Stomach (tissue), 9 donors: ENCODE results near the gene TLK1. TPM values are rescaled to one million over a fixed set of nuclear protein-coding genes. Genes with fewer than 3 reads are reported as not detected.

Experiments used
- DNase-seq, 2 donors: peaks; one replicate each; pipeline versions ENCODE4 v3.0.0 to v3.0.0-alpha.2; 2013 to 2019
- H3K27ac ChIP-seq, 5 donors: fragments of 200-600 bp in 4 of 5; sonication (generic) in 4 of 5; one replicate each; pipeline ENCODE4 v1.5.1; 2013 to 2019; ENCODE audit warnings: mild to moderate bottlenecking in 1 of 5, moderate library complexity in 1 of 5
- H3K27me3 ChIP-seq, 3 donors: fragments of 200-600 bp; sonication (generic); one replicate each; pipeline ENCODE4 v1.5.1; 2017 to 2019; ENCODE audit warnings: mixed run types in 1 of 3
- H3K36me3 ChIP-seq, 4 donors: fragments of 200-600 bp; sonication (generic); 1 replicate in 3 of 4; 2 replicates in 1 of 4; pipeline ENCODE4 v1.5.1; 2016 to 2019
- H3K4me1 ChIP-seq, 4 donors: fragments of 200-600 bp; sonication (generic); one replicate each; pipeline ENCODE4 v1.5.1; 2016 to 2019
- H3K4me3 ChIP-seq, 4 donors: fragments of 200-600 bp; sonication (generic) in 3 of 4; one replicate each; pipeline ENCODE4 v1.5.1; 2016 to 2019; ENCODE audit warnings: mild to moderate bottlenecking in 1 of 4
- H3K9me3 ChIP-seq, 4 donors: fragments of 200-600 bp; sonication (generic); one replicate each; pipeline ENCODE4 v1.5.1; 2016 to 2019
- CTCF ChIP-seq, 7 experiments: fragments of 450-650 bp in 4 of 7; fragments of 200-600 bp in 3 of 7; sonication (generic) in 3 of 7; IDR thresholded peaks; one replicate each; pipeline ENCODE4 v1.5.1; 2016 to 2019; ENCODE audit warnings: antibody characterized with exemption in 7 of 7, control low read depth in 2 of 7, mild to moderate bottlenecking in 1 of 7
- EP300 ChIP-seq: sonication (generic); formaldehyde crosslinking; IDR thresholded peaks from one replicate; pipeline ENCODE4 v1.6.1; 2017; ENCODE audit warnings: antibody characterized with exemption
- POLR2A ChIP-seq, 4 donors: fragments of 450-650 bp; IDR thresholded peaks; one replicate each; pipeline ENCODE4 v1.6.1; 2016; ENCODE audit warnings: antibody characterized with exemption in 4 of 4, control low read depth in 2 of 4, mild to moderate bottlenecking in 1 of 4, moderate library complexity in 1 of 4
- POLR2AphosphoS5 ChIP-seq, 3 donors: sonication (generic); formaldehyde crosslinking; IDR thresholded peaks; one replicate each; pipeline ENCODE4 v1.6.1; 2016; ENCODE audit warnings: antibody characterized with exemption in 3 of 3
- WGBS, 5 donors: extraction: QIAGEN DNeasy Blood & Tissue Kit in 3 of 5; methylation state at CpG; one replicate each; pipeline versions ENCODE4 v1.1.5 to v1.1.7; 2013 to 2018; 5-methylcytosine and 5-hydroxymethylcytosine counted together
- intact Hi-C: fragments of 100-400 bp; cut with DNase I; formaldehyde crosslinking; loops from one replicate; pipeline ENCODE4 v1.15.1; 2023; ENCODE audit warnings: low total_unique reads
- polyA plus RNA-seq, 3 donors: library from polyadenylated mRNA; stranded (reverse); fragments of 200-250 nt; gene quantifications; one replicate each; pipeline ENCODE4 v1.2.3, GENCODE V29; 2013
- total RNA-seq, 5 donors: library from RNA; depleted of rRNA; stranded (reverse); fragments of >200 nt; gene quantifications; one replicate each; pipeline versions ENCODE4 v1.1.0 to v1.2.3, GENCODE V29; 2014 to 2016
- donor health status: healthy with polysubstance abuse.
- donor health status: Bipolar disorder and iron deficiency.
- donor health status: healthy.

The TLK1 gene
- total and polyA plus RNA-seq, 8 donors, result 10.1 to 135 (median 14.4) TPM

GRCh38 chr2:170944545-170944944, 216.1 kb downstream of the TLK1 start:
- H3K27ac ChIP-seq, result no peak overlapping the region
- H3K27me3 ChIP-seq, result no peaks in the 10 kb centered on the region
- DNase-seq, result no peak
- no peaks in the 10 kb centered on the region for H3K9me3 ChIP-seq
- TF ChIP-seq POLR2A (IDR thresholded peaks at IDR 0.05), result no peak
- no peak for TF ChIP-seq CTCF (IDR thresholded peaks at IDR 0.05)
- TF ChIP-seq EP300, result no peak
- no peak for TF ChIP-seq POLR2AphosphoS5 (IDR thresholded peaks at IDR 0.05)
- H3K4me1 ChIP-seq, result peaks cover 0 to 68% (median 31%) of the 10 kb centered on the region in 4 donors
- intact Hi-C loops, result no loop called here
- 84 to 100% (median 91%) methylated on average over 1 of the region's 1 CpG for WGBS, 5 donors
- H3K4me3 ChIP-seq, result no peak overlapping the region
- peaks cover 2 to 8% (median 3%) of the 10 kb centered on the region in 4 donors for H3K36me3 ChIP-seq

DNA sequence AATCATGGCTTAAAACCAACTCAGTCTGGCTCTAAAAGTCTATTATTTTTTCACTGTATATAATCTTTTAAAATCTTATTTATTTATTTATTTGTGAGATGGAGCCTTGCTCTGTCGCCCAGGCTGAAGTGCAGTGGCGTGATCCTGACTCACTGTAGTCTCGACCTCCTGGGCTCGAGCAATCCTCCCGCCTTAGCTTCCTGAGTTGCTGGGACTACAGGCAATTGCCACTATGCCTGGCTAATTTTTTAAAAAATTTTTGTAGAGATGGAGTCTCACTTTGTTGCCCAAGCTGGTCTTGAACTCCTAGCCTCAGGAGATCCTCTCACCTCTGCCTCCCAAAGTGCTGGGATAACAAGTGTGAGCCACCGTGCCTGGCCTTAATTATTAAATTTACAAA, 217.1 kb downstream of the TLK1 start:
- H3K9me3 ChIP-seq, result no peaks in the 10 kb centered on the region
- peaks cover 0 to 77% (median 36%) of the 10 kb centered on the region in 4 donors for H3K4me1 ChIP-seq
- no peak overlapping the region for H3K27ac ChIP-seq
- H3K4me3 ChIP-seq, result no peak overlapping the region
- H3K27me3 ChIP-seq, result no peaks in the 10 kb centered on the region
- intact Hi-C loops, result no loop called here
- DNase-seq, result no peak
- 78 to 91% (median 82%) methylated on average over 5 to 6 of the region's 6 CpGs for WGBS, 5 donors
- TF ChIP-seq POLR2AphosphoS5 (IDR thresholded peaks at IDR 0.05) (no peak), POLR2A (IDR thresholded peaks at IDR 0.05) (no peak), CTCF (IDR thresholded peaks at IDR 0.05) (no peak), EP300 (no peak)
- H3K36me3 ChIP-seq, result no peaks in the 10 kb centered on the region

GRCh38 chr2:170943041-170943440, 217.7 kb downstream of the TLK1 start:
- H3K4me1 ChIP-seq, result peaks cover 0 to 83% (median 40%) of the 10 kb centered on the region in 4 donors
- no peaks in the 10 kb centered on the region for H3K27me3 ChIP-seq
- no peaks in the 10 kb centered on the region for H3K36me3 ChIP-seq
- TF ChIP-seq POLR2AphosphoS5 (IDR thresholded peaks at IDR 0.05) (no peak), POLR2A (IDR thresholded peaks at IDR 0.05) (no peak), EP300 (no peak), CTCF (IDR thresholded peaks at IDR 0.05) (no peak)
- 83 to 93% (median 83%) methylated on average over 1 of the region's 1 CpG for WGBS, 5 donors
- H3K9me3 ChIP-seq, result no peaks in the 10 kb centered on the region
- no peak for DNase-seq
- intact Hi-C loops, result no loop called here
- no peak overlapping the region for H3K27ac ChIP-seq
- no peak overlapping the region for H3K4me3 ChIP-seq

DNA sequence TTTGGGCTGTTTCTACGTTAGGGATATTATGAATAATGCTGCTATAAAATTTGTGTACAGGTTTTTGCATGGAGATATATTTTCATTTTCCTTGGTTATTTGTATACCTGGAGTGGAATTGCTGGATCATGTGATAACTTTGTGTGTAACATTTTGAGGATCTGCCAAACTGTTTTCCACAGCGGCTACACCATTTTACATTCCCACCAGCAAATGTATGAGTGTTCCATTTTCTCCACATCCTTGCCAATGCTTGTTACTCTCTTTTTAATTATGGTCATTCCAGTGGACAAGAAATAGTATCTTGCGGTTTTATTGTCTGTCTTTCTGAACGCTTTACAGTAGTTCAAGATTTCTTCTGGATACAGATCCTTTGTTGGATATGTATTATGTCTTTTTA, 218.1 kb downstream of the TLK1 start:
- Histone ChIP-seq H3K27ac (no peak overlapping the region), H3K4me1 (peaks cover 0 to 87% (median 42%) of the 10 kb centered on the region in 4 donors), H3K4me3 (no peak overlapping the region), H3K27me3 (no peaks in the 10 kb centered on the region), H3K9me3 (no peaks in the 10 kb centered on the region), H3K36me3 (peaks cover 0 to 2% (median 1%) of the 10 kb centered on the region in 4 donors)
- intact Hi-C loops, result no loop called here
- TF ChIP-seq CTCF (IDR thresholded peaks at IDR 0.05) (no peak), POLR2A (IDR thresholded peaks at IDR 0.05) (no peak), EP300 (no peak), POLR2AphosphoS5 (IDR thresholded peaks at IDR 0.05) (no peak)
- 90 to 95% (median 94%) methylated on average over 4 of the region's 4 CpGs for WGBS, 5 donors
- DNase-seq, result no peak

Other genes starting within 250 kb of the TLK1 start
- 100 to 1,000 TPM in 2 of 5 donors, 10 to 100 TPM in 2, 1 to 10 TPM in 1; 9.9 to 141 (median 48.8) TPM for gene GORASP2, start 231.6 kb downstream of the TLK1 start, total RNA-seq
- gene GORASP2, start 231.6 kb downstream of the TLK1 start, polyA plus RNA-seq, result 10 to 100 TPM; 24.6 to 36.5 (median 31.0) TPM